Parathyroid adenoma (tissue), 2 donors: Measurements from ENCODE around the gene OR5AR1.

ENCODE experiments used
- H2AFZ ChIP-seq: fragments of 300-600 bp; sonication (generic); one replicate; pipeline ENCODE4 v1.7.0; 2017; ENCODE audit warnings: antibody characterized with exemption, mild to moderate bottlenecking
- H3K27ac ChIP-seq: fragments of 300-600 bp; sonication (generic); one replicate; pipeline ENCODE4 v1.7.0; 2017
- H3K27me3 ChIP-seq: fragments of 300-600 bp; sonication (generic); one replicate; pipeline ENCODE4 v1.7.0; 2017; ENCODE audit warnings: low read length; ENCODE audit not compliant: control insufficient read depth, insufficient read depth
- H3K36me3 ChIP-seq: fragments of 300-600 bp; sonication (generic); one replicate; pipeline ENCODE4 v1.7.0; 2017; ENCODE audit warnings: low read length; ENCODE audit not compliant: control insufficient read depth, insufficient read depth
- H3K4me1 ChIP-seq: fragments of 300-600 bp; sonication (generic); one replicate; pipeline ENCODE4 v1.7.0; 2017; ENCODE audit warnings: control low read depth
- H3K4me2 ChIP-seq: fragments of 300-600 bp; sonication (generic); one replicate; pipeline ENCODE4 v1.7.0; 2017; ENCODE audit warnings: low read length
- H3K4me3 ChIP-seq: fragments of 300-600 bp; sonication (generic); one replicate; pipeline ENCODE4 v1.7.0; 2017; ENCODE audit warnings: low read depth, low read length
- H3K79me2 ChIP-seq: fragments of 300-600 bp; sonication (generic); one replicate; pipeline ENCODE4 v1.7.0; 2017; ENCODE audit warnings: control low read depth
- H3K9ac ChIP-seq: fragments of 300-600 bp; sonication (generic); one replicate; pipeline ENCODE4 v1.7.0; 2017; ENCODE audit warnings: mild to moderate bottlenecking
- H3K9me3 ChIP-seq: fragments of 300-600 bp; sonication (generic); one replicate; pipeline ENCODE4 v1.7.0; 2017; ENCODE audit warnings: low read length; ENCODE audit not compliant: control insufficient read depth
- CTCF ChIP-seq: fragments of 300-600 bp; sonication (generic); IDR thresholded peaks from one replicate; pipeline ENCODE4 v1.7.0; 2017; ENCODE audit warnings: antibody characterized with exemption, mild to moderate bottlenecking
- donor health status: primary hyperparathyroidism.

The OR5AR1 gene

DNA sequence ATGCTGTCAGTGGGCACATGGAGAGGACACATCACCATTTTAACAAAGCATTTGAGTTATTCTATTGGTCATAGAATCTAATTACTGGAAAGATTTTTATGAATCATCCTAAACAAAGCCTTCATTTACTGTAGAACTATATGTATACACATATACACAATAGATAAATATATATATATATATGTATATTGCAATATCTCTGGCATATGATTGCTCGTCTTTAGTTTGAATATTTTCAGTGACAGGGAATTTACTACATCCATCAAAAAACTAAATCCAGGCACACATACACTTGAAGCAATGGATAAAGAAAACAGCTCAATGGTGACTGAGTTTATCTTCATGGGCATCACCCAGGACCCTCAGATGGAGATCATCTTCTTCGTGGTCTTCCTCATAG, at the start of gene OR5AR1:
Gene OR5AR1 (plus strand): TSS at position 301 of the 400 bp plus-strand sequence. CDS start 0 bp downstream, at position 301.
- TF ChIP-seq CTCF: no peak
- H3K4me3 ChIP-seq: no peak within 1 kb of the TSS
- H3K4me2 ChIP-seq: no peak within 1 kb of the TSS
- H3K79me2 ChIP-seq: no peaks in the 10 kb centered on the region
- no peaks in the 10 kb centered on the region for H3K27me3 ChIP-seq
- no peaks in the 10 kb centered on the region for H3K4me1 ChIP-seq
- H3K27ac ChIP-seq: no peak within 1 kb of the TSS
- no peaks in the 10 kb centered on the region for H3K36me3 ChIP-seq
- no peaks in the 10 kb centered on the region for H3K9me3 ChIP-seq
- H3K9ac ChIP-seq: no peak within 1 kb of the TSS
- no peak within 1 kb of the TSS for H2AFZ ChIP-seq

DNA sequence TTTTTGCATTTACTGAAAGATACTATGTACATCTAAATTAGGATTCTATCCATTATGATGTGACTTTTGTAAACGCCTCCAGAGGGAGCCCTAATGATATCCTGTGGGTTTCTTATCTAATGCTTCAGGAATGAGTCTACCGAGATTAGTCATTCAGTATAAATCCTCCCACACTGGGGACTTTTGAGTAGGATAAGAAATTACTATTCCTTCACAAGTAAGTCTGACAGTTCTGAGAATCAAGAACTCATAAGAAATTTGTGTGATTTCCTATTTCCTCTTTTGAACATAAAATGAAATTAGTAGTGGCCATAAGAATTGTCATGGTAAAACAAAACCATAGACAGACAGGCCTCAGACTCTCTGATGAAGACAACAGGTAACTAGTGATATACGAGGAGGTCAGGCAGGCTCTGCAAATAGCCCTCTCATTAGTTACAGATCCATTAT, 38.8 kb upstream of the OR5AR1 start:
- H3K27me3 ChIP-seq: no peaks in the 10 kb centered on the region
- no peak overlapping the region for H3K9ac ChIP-seq
- H3K4me2 ChIP-seq: no peak overlapping the region
- no peaks in the 10 kb centered on the region for H3K9me3 ChIP-seq
- no peaks in the 10 kb centered on the region for H3K36me3 ChIP-seq
- H3K79me2 ChIP-seq: no peaks in the 10 kb centered on the region
- H2AFZ ChIP-seq: no peak overlapping the region
- no peaks in the 10 kb centered on the region for H3K4me1 ChIP-seq
- no peak overlapping the region for H3K4me3 ChIP-seq
- TF ChIP-seq CTCF: peak; percentile 6
- H3K27ac ChIP-seq: no peak overlapping the region

DNA sequence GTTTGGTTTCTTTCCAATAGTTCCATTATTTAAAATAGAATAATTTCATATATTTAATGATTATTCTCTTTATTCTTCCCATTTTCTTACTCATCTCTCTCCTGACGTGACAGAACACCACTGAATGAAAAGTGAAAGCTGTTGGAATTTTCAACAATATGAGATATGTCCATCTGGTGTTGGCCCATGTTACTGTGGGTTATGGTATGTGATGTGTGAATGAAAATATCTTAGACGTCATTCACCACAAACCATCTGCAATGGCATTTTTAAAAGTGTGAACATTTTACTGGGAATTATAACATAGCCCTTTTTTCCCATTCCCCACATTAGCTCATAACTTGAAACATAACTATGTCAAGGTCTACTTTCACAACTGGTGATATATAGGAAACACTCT, 37.5 kb upstream of the OR5AR1 start:
- Histone ChIP-seq H3K9ac (no peak overlapping the region), H3K4me1 (no peaks in the 10 kb centered on the region)

GRCh38 chr11:56632329-56632728, 31.2 kb upstream of the OR5AR1 start:
- no peak overlapping the region for H3K4me3 ChIP-seq
- H3K27me3 ChIP-seq: no peaks in the 10 kb centered on the region
- no peak overlapping the region for H3K4me2 ChIP-seq
- H3K9ac ChIP-seq: no peak overlapping the region
- TF ChIP-seq CTCF: no peak
- no peaks in the 10 kb centered on the region for H3K4me1 ChIP-seq
- no peaks in the 10 kb centered on the region for H3K79me2 ChIP-seq
- no peaks in the 10 kb centered on the region for H3K36me3 ChIP-seq
- H3K9me3 ChIP-seq: no peaks in the 10 kb centered on the region
- H2AFZ ChIP-seq: no peak overlapping the region
- no peak overlapping the region for H3K27ac ChIP-seq

More for the DNA sequence above, 37.5 kb upstream of the OR5AR1 start:
- Histone ChIP-seq H3K9me3 (no peaks in the 10 kb centered on the region), H3K27ac (no peak overlapping the region), H2AFZ (no peak overlapping the region), H3K4me3 (no peak overlapping the region), H3K4me2 (no peak overlapping the region), H3K27me3 (no peaks in the 10 kb centered on the region), H3K79me2 (no peaks in the 10 kb centered on the region), H3K36me3 (no peaks in the 10 kb centered on the region)
- TF ChIP-seq CTCF: no peak

DNA sequence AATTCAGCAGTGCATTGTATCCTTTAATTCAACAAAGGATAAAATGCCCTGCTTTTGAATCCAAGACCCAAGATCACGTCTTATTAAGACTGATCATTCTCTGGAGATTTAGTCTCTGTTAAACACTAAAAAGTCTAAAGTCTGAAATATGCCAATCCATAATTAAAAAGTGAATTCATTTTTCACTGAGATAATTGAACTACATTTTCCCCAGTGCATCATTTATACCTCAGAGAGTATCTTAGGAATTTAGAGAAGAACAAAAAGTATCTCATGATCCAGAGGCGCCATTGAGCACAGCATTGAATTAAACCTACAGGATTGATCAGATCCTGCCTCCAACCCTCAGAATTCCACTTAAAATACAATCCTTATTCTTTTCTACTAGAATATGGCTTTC, 26.6 kb upstream of the OR5AR1 start:
- H3K4me2 ChIP-seq: no peak overlapping the region
- no peaks in the 10 kb centered on the region for H3K79me2 ChIP-seq
- no peak overlapping the region for H3K9ac ChIP-seq
- no peak overlapping the region for H3K27ac ChIP-seq
- no peak for TF ChIP-seq CTCF
- H3K4me1 ChIP-seq: no peaks in the 10 kb centered on the region
- H3K4me3 ChIP-seq: no peak overlapping the region
- H3K36me3 ChIP-seq: no peaks in the 10 kb centered on the region
- no peaks in the 10 kb centered on the region for H3K27me3 ChIP-seq
- H2AFZ ChIP-seq: no peak overlapping the region
- no peaks in the 10 kb centered on the region for H3K9me3 ChIP-seq
